Measurements from ENCODE around the gene CAMSAP2. TPM values are rescaled to one million over a fixed set of nuclear protein-coding genes. Genes with fewer than 3 reads are reported as not detected.

Gene CAMSAP2
- total RNA-seq, 4 donors from 2014 or later = 4.9 to 21.5 (median 8.1) TPM

GRCh38 chr1:200731654-200732332 lies 6.9 kb upstream of the CAMSAP2 start:
- Histone ChIP-seq H3K27me3 (no peaks in the 10 kb centered on the region), H3K4me1 (no peaks in the 10 kb centered on the region), H3K27ac (no peak overlapping the region), H3K4me3 (no peak overlapping the region), H3K9me3 (no peaks in the 10 kb centered on the region), H3K36me3 (no peaks in the 10 kb centered on the region)
- no peak for DNase-seq
- TF ChIP-seq CTCF (IDR thresholded peaks at IDR 0.05) (no peak), POLR2A (IDR thresholded peaks at IDR 0.05) (no peak)

GRCh38 chr1:200732438-200732837 lies 6.3 kb upstream of the CAMSAP2 start:
- DNase-seq = no peak
- Histone ChIP-seq H3K36me3 (no peaks in the 10 kb centered on the region), H3K4me1 (no peaks in the 10 kb centered on the region), H3K4me3 (no peak overlapping the region), H3K9me3 (no peaks in the 10 kb centered on the region), H3K27me3 (no peaks in the 10 kb centered on the region), H3K27ac (no peak overlapping the region)
- no peak for TF ChIP-seq CTCF (IDR thresholded peaks at IDR 0.05)
- TF ChIP-seq POLR2A (IDR thresholded peaks at IDR 0.05) = no peak

- Histone ChIP-seq H3K4me1 (no peaks in the 10 kb centered on the region), H3K27ac (no peak overlapping the region), H3K4me3 (no peak overlapping the region), H3K27me3 (no peaks in the 10 kb centered on the region), H3K9me3 (no peaks in the 10 kb centered on the region), H3K36me3 (no peaks in the 10 kb centered on the region)
- no peak for TF ChIP-seq POLR2A (IDR thresholded peaks at IDR 0.05)
- no peak for TF ChIP-seq CTCF (IDR thresholded peaks at IDR 0.05)
- DNase-seq = no peak
Measured at GRCh38 chr1:200733907-200734306, 4.8 kb upstream of the CAMSAP2 start.

- no peak for DNase-seq
- no peak for TF ChIP-seq POLR2A (IDR thresholded peaks at IDR 0.05)
- no peak for TF ChIP-seq CTCF (IDR thresholded peaks at IDR 0.05)
- no peaks in the 10 kb centered on the region for H3K9me3 ChIP-seq
- H3K36me3 ChIP-seq = no peaks in the 10 kb centered on the region
- peak overlapping the region in 2 of 4 donors; percentile 96 to 97 for H3K27ac ChIP-seq
- H3K4me1 ChIP-seq = peaks cover 0 to 8% (median 0%) of the 10 kb centered on the region in 4 donors
- H3K4me3 ChIP-seq = no peak overlapping the region
- no peaks in the 10 kb centered on the region for H3K27me3 ChIP-seq
Measured at GRCh38 chr1:200737647-200738291, 924 bp upstream of the CAMSAP2 start.

- TF ChIP-seq POLR2A (IDR thresholded peaks at IDR 0.05) (peak; percentile 52 to 74), CTCF (IDR thresholded peaks at IDR 0.05) (no peak)
- peak; percentile 37 to 86 (median 76) for DNase-seq
- Histone ChIP-seq H3K4me1 (peaks cover 0 to 8% (median 0%) of the 10 kb centered on the region in 4 donors), H3K27ac (peak overlapping the region; percentile 72 to 97 (median 92)), H3K9me3 (no peaks in the 10 kb centered on the region), H3K36me3 (no peaks in the 10 kb centered on the region), H3K27me3 (no peaks in the 10 kb centered on the region), H3K4me3 (peak overlapping the region; percentile 57 to 80 (median 68))
Measured at GRCh38 chr1:200738949-200739651, 407 bp downstream of the CAMSAP2 start.
